GM10248 (cell line): ENCODE measurements around the gene C1orf174.

Source experiments
- CTCF ChIA-PET: fragments of 300-600 bp; sonication (Branson Sonifier 250); formaldehyde crosslinking; extraction: SDS; loops from one replicate; lab custom pipeline; 2021; ENCODE audit warnings: antibody characterized with exemption; lab: Yijun Ruan, JAX
- POLR2A ChIA-PET: fragments of 350-650 bp; sonication (Branson Sonifier 250); formaldehyde crosslinking; extraction: SDS; loops from one replicate; lab custom pipeline; 2020; ENCODE audit warnings: antibody characterized with exemption; lab: Yijun Ruan, JAX
- DNase-seq: peaks from one replicate; pipeline ENCODE4 v3.0.0; 2012; ENCODE audit errors: extremely low spot score
- TF ChIP-seq, protein P1 (sequence below): IDR thresholded peaks from 2 replicates; pipeline ENCODE4 v1.5.1; 2012; ENCODE audit warnings: mild to moderate bottlenecking, low read depth; ENCODE audit errors: extremely low read depth, missing control alignments, control extremely low read depth

Gene C1orf174

GRCh38 chr1:3943806-3944577, 43.9 kb upstream of the C1orf174 start:
- DNase-seq, result no peak
- CTCF ChIA-PET, result no interaction called here
- TF ChIP-seq, protein P1, sequence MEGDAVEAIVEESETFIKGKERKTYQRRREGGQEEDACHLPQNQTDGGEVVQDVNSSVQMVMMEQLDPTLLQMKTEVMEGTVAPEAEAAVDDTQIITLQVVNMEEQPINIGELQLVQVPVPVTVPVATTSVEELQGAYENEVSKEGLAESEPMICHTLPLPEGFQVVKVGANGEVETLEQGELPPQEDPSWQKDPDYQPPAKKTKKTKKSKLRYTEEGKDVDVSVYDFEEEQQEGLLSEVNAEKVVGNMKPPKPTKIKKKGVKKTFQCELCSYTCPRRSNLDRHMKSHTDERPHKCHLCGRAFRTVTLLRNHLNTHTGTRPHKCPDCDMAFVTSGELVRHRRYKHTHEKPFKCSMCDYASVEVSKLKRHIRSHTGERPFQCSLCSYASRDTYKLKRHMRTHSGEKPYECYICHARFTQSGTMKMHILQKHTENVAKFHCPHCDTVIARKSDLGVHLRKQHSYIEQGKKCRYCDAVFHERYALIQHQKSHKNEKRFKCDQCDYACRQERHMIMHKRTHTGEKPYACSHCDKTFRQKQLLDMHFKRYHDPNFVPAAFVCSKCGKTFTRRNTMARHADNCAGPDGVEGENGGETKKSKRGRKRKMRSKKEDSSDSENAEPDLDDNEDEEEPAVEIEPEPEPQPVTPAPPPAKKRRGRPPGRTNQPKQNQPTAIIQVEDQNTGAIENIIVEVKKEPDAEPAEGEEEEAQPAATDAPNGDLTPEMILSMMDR, result no peak
- POLR2A ChIA-PET, result no interaction called here

DNA sequence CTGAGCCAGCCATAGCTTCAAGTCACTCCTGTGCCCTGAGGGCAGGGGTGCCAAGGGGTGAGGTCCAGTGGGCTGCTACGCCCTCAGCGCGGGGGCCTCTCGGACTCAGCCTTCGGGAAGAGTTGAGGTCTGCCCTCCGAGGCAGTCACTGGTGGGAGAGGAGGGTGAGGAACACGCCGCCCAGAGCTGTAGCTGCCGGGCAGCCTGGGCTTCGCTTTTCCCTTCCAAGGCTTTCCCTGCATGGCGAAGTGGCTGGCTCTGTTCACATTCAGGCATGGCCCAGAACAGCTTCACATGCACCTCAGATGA, 43.0 kb upstream of the C1orf174 start:
- POLR2A ChIA-PET, result no interaction called here
- no peak for DNase-seq
- CTCF ChIA-PET, result no interaction called here
- TF ChIP-seq, protein P1, result no peak

DNA sequence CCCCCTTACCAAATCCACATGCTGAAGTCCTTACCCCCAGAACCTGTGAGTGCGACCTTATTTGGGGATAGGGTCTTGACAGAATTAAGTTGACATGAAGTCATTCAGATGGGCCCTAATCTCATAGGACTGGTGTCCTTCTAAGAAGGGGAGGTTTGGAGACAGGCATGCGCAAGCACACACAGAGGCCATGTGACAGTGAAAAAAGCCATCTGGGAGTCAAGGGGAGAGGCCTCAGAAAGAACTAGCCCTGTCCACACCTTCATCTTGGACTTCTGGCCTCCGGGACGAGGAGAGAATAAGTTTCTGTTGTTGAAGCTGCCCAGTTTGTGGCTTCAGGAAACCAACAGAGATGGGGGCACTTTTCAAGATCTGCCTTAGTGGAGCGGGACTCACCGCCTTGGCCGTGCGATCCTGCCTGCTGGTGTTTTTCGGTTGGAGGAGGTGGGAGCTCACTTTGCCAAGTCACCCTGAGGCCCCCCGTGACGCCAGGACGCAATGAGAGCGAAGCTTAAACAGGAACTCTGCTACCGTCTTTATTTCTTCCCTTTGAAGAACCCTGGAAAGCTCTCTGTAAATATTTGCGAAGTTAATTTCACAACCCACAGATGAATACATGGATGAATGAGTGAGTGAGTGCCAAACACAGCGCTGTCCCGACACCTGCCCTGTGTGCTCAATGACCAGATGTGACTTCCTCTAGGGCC, 42.5 kb upstream of the C1orf174 start:
- DNase-seq, result no peak
- POLR2A ChIA-PET, result no interaction called here
- TF ChIP-seq, protein P1, result no peak
- CTCF ChIA-PET, result no interaction called here

DNA sequence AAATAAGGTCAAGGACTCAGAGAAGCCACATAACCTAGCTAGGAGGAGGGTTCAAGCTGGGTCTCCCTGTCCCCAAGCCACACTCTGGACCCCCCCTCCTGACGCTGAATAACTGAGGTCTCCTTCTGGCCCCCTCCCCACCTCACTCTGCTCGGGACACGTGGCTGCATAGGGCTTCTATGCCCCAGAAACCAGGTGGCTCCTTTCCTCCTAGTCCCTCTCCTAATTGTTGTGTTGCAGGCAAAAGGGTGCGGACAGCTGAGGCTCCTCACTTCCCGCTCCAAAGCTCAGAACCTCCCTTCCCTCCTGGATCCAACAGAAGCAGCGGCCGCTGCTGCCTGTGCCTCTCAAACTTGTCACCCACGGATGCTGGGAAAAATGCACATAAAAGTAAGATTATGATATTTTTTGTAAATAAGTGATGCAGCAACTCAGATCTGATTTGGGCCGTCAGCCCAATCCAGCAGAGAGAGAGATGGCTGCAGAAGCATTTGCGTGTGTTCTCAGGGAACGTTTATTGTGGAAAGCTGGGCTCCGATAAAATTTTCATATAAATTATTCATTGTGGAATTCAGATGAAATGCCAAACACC, 40.8 kb upstream of the C1orf174 start:
- CTCF ChIA-PET, result no interaction called here
- TF ChIP-seq, protein P1, result no peak
- DNase-seq, result no peak
- POLR2A ChIA-PET, result no interaction called here

DNA sequence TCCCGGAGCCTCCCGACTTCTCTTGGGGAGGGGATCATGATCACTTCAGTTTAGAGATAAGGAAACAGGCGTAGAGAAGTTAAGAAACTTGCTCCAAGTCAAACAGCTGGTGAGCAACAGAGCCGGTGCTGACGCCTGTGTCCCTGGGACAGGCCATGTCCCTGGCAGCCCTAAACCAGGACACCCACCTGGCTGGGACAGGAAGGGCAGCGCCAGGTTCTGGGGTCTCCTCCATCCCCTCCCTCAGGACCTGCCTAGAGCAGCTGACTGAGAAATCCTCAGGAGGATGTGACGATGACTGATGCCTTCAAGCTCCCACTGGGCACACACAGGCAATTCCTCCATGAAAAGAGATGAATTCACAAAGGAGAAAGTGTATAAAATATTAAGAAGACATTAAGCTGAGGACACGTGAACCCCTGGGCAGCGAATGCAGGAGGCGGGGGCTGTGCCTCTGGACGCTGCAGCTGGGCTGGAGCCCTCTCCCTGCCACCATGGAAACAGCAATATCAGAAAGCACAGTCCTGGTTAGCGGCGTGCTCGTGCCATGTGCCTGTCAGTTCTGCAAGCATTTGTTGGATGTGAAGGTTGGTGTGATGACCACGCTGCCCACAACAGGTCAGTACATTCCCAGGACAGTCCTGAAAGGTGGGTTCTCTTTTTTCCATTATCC, 40.1 kb upstream of the C1orf174 start:
- CTCF ChIA-PET, result no interaction called here
- TF ChIP-seq, protein P1, result no peak
- POLR2A ChIA-PET, result no interaction called here
- DNase-seq, result no peak

GRCh38 chr1:3939242-3940080, 39.4 kb upstream of the C1orf174 start:
- ChIA-PET POLR2A (no interaction called here), CTCF (no interaction called here)
- TF ChIP-seq, protein P1, result no peak
- DNase-seq, result no peak
